ENCODE results near the gene VCAM1.

Gene VCAM1

GRCh38 chr1:100720101-100720500 lies 559 bp downstream of the VCAM1 start:
- intact Hi-C loops (cut with DNase I), result no loop called here
- no peak for DNase-seq

- intact Hi-C loops (cut with DNase I), result no loop called here
- DNase-seq, result no peak
These were observed 1.2 kb downstream of the VCAM1 start for GRCh38 chr1:100720751-100721150.

- intact Hi-C loops (cut with DNase I), result no loop called here
- DNase-seq, result no peak
These were observed 2.1 kb downstream of the VCAM1 start for GRCh38 chr1:100721526-100722207.

DNA sequence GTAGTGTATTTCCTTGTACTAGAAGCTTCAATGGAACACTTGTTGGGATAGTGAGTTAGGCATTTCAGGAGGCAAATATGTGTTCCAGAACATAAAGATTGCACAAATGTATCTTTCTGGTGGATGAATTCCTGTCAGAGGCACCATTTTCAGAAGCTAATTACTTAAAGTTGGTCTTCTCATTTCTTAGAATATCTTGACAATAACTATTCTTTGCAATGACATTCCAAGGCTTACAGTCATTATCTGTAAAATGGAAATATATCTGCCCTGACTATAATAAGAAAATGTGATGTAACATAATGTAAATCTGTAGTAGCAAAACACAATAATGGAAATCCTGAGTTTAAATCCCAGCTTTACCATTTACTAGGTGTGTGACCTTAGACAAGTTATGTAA lies 2.7 kb downstream of the VCAM1 start:
- DNase-seq, result no peak
- intact Hi-C loops (cut with DNase I), result no loop called here

DNA sequence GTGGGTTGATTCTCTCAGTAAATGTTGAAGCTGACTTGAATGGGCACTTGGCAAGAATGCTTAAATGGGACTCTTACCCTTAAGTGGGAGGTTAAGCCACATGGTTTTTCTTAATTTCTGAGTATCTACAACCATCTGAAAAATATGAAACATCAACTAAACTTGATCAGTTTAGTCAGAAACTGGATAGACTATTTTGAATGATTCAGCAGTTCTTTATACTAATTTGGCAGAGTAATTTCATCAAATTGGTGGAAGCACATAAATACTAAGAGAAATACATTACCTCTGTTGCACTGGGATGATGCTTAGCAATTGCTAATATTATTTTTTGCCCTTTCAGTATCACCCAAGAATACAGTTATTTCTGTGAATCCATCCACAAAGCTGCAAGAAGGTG lies 4.7 kb downstream of the VCAM1 start:
- no peak for DNase-seq
- intact Hi-C loops (cut with DNase I), result no loop called here

DNA sequence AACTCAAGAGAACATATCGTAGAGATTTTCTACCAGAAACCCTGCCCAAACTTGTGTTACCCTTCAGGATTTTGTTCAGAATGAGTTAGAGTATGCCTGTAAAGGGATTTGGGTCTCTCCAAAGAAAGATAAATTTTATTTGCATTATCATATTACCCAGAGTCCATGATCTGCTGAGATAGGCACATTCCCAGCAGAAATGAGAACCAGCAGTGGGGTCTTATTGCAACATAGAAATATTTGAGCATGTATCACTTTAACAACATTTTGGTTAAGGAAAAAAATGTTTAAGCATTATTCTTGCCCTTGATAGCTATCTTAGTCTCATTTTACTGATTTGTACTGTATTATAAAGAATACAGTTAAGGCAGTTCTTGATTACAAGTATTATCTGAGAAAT lies 10.6 kb downstream of the VCAM1 start:
- intact Hi-C loops (cut with DNase I), result no loop called here
- DNase-seq, result no peak

DNA sequence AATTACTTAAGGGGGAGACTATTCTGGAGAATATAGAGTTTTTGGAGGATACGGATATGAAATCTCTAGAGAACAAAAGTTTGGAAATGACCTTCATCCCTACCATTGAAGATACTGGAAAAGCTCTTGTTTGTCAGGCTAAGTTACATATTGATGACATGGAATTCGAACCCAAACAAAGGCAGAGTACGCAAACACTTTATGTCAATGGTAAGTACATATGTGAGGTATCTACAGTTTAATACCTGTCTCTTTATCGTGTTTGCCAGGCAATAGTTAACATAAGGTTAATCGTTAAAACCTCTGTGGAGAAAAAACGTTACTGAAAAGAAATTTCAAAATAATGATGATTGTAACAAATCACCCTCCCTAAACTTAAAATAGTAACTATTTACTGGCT lies 11.8 kb downstream of the VCAM1 start:
- intact Hi-C loops (cut with DNase I), result no loop called here
- DNase-seq, result no peak

- DNase-seq, result no peak
- intact Hi-C loops (cut with DNase I), result no loop called here
These were observed 12.2 kb downstream of the VCAM1 start for GRCh38 chr1:100731758-100732157.

DNA sequence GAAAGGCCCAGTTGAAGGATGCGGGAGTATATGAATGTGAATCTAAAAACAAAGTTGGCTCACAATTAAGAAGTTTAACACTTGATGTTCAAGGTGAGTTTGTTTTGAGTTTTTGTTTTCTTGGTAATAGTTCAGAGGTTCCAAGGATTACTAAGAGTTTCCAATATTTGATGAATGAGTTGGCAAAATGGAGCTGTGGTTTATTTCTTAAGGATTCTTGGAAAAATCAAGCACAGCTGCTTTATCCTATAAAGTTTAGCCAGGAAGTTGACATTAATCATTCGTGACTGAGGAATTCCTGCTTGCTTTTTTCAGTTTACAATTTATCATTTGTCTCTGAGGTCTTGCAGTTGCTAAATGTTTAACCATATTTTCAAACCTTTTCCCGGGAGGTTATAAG lies 15.1 kb downstream of the VCAM1 start:
- DNase-seq, result no peak
- intact Hi-C loops (cut with DNase I), result no loop called here

DNA sequence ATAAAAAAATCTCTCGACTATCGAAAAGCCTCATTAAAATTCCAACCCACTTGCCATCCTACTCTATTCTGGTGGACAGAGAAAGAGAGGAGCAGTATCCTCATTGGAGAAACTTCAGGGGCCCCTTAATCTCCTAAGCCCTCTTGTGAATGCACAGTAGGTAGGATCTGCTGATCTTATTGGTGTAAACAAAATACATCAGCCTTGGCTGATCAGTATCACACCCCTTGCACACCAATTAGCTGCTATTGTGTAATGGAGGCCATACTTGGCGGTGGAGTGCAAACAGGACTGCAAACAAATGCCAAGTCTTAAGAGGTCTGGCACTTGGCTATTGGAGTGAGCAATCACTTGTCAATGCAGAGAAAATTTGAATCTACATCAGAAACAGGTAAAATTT lies 15.7 kb downstream of the VCAM1 start:
- DNase-seq, result peak in 1 of 42 donors; percentile 46
- intact Hi-C loops (cut with DNase I), result no loop called here

- DNase-seq, result no peak
- intact Hi-C loops (cut with DNase I), result no loop called here
These were observed 16.8 kb downstream of the VCAM1 start for GRCh38 chr1:100736324-100736723.

- DNase-seq, result no peak
- intact Hi-C loops (cut with DNase I), result no loop called here
These were observed 17.2 kb downstream of the VCAM1 start for GRCh38 chr1:100736746-100737145.

DNA sequence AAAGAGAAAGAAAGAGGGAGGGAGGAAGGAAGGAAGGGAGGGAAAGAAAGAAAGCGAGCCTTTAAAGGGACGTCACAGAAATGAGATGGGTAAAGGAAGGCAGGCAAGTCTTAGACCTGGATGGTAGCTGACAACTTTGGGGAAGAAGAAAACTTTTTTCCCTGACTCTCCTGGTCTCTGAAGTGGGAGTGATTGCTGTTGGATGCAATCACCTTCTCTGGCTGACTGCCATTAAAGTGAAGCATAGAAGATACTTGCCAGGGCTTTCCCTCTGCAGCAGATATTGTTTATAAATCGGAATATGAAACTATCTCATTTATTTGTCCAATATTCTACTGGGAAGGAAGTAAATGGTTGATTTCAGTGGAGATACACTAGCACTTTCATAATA lies 27.0 kb downstream of the VCAM1 start:
- no peak for DNase-seq
- intact Hi-C loops (cut with DNase I), result no loop called here

GRCh38 chr1:100747771-100748170 lies 28.2 kb downstream of the VCAM1 start:
- intact Hi-C loops (cut with DNase I), result no loop called here
- peak in 1 of 42 donors; percentile 4 for DNase-seq

- peak in 3 of 42 donors; percentile 2 to 16 (median 2) for DNase-seq
- intact Hi-C loops (cut with DNase I), result no loop called here
These were observed 30.7 kb downstream of the VCAM1 start for GRCh38 chr1:100750005-100750885.

DNA sequence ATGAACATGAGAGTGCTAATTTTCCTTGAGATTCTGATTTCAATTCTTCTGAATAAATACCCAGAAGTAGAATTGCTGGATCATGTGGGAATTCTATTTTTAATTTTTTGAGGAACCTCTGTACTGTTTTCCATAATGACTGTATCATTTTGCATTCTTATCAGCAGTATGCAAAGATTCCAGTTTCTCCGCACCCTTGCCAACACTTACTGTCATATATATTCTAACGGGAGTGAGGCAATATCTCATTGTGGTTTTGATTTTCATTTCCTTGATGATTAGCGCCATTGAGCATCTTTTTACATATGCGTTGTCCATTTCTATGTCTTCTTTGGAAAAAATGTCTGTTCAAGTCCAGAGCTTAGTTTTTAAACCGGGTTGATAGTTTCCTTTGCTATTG lies 33.2 kb downstream of the VCAM1 start:
- intact Hi-C loops (cut with DNase I), result no loop called here
- DNase-seq, result no peak

- intact Hi-C loops (cut with DNase I), result no loop called here
- DNase-seq, result no peak
These were observed 38.4 kb downstream of the VCAM1 start for GRCh38 chr1:100757946-100758345.

DNA sequence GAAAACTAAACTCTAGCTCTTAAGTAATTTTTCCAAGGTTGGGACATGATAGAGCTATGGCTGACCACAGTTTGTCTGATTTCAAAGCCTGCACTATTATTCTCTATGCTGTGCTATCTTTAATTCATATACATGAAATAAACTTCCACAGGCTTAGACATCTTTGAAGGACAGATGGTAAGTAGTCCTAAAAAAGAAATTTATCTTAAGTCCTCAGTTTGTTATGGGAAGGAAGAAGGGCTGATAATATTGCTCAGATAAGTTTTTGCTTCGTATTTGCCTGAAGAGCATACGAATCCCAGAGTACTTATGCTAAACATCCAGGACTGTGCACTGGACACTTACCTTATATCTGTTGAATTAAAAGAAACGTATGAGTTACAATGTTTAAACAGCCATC lies 39.6 kb downstream of the VCAM1 start:
- no peak for DNase-seq
- intact Hi-C loops (cut with DNase I), result no loop called here

DNA sequence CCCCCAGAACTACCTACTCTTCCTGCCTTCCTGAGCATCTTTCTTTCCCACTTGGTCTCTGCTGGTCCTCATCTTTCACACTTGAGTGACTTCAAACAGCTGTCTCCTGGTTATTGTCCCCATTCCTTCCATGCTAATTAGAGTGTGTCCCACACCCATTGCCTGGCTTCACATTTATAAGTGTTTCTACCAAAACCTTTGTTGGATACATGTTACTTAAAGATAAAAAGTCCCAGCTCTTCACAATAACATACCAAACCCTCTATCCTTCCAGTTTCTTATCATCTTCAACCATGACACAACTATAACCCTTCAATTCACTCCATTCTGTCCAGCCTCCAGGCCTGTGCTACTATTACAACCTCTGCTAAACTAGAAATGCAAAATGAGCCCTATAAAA lies 41.0 kb downstream of the VCAM1 start:
- DNase-seq, result no peak
- intact Hi-C loops (cut with DNase I), result no loop called here

- no peak for DNase-seq
- intact Hi-C loops (cut with DNase I), result no loop called here
These were observed 42.9 kb downstream of the VCAM1 start for GRCh38 chr1:100762461-100762860.
